Ishikawa (cell line): Measurements from ENCODE around the gene RUBCNL.

ENCODE experiments used
- CEBPB ChIP-seq: IDR thresholded peaks from 2 replicates; pipeline ENCODE4 v1.6.1; 2012
- CREB1 ChIP-seq: IDR thresholded peaks from 2 replicates; pipeline ENCODE4 v1.6.1; 2012; ENCODE audit warnings: low read depth
- EGR1 ChIP-seq: IDR thresholded peaks from 2 replicates; pipeline ENCODE4 v1.6.1; 2012
- EP300 ChIP-seq: IDR thresholded peaks from 2 replicates; pipeline ENCODE4 v1.6.1; 2012; ENCODE audit warnings: borderline replicate concordance
- FOXM1 ChIP-seq: IDR thresholded peaks from 2 replicates; pipeline ENCODE4 v1.6.1; 2012; ENCODE audit warnings: low read depth, borderline replicate concordance
- MAX ChIP-seq: IDR thresholded peaks from 2 replicates; pipeline ENCODE4 v1.6.1; 2012
- NFIC ChIP-seq: IDR thresholded peaks from 2 replicates; pipeline ENCODE4 v1.6.1; 2012
- RAD21 ChIP-seq: IDR thresholded peaks from 2 replicates; pipeline ENCODE4 v1.6.1; 2012; ENCODE audit warnings: low read depth
- TAF1 ChIP-seq: IDR thresholded peaks from 2 replicates; pipeline ENCODE4 v1.6.1; 2012; ENCODE audit warnings: low read depth, mild to moderate bottlenecking
- TCF12 ChIP-seq: IDR thresholded peaks from 2 replicates; pipeline ENCODE4 v1.6.1; 2012; ENCODE audit warnings: low read depth
- TEAD4 ChIP-seq: IDR thresholded peaks from 2 replicates; pipeline ENCODE4 v1.6.1; 2012
- USF1 ChIP-seq: IDR thresholded peaks from 2 replicates; pipeline ENCODE4 v1.6.1; 2012
- YY1 ChIP-seq: IDR thresholded peaks from 2 replicates; pipeline ENCODE4 v1.6.1; 2012; ENCODE audit warnings: low read depth
- ZBTB7A ChIP-seq: IDR thresholded peaks from 2 replicates; pipeline ENCODE4 v1.6.1; 2012; ENCODE audit warnings: low read depth
- TF ChIP-seq, protein P1 (sequence below): IDR thresholded peaks from 2 replicates; pipeline ENCODE4 v1.6.1; 2012; ENCODE audit warnings: low read depth, mild to moderate bottlenecking

Gene RUBCNL

DNA sequence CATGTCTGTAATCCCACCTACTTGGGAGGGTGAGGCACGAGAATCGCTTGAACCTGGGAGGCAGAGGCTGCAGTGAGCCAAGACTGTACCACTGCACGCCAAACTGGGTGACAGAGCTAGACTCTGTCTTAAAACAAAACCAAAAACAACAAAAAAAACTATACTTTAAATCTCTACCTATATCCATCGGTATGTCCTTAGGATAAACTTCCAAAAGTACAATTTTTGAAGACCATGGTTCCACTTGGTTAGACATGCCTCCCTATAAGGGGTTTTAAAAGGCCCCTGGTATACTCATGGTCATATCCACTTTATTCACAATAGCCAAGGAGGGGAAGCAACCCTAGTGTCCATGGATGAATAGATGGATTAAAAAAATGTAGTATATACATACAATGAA lies 39.8 kb downstream of the RUBCNL start:
- TF ChIP-seq EGR1: no peak
- TF ChIP-seq TAF1: no peak
- no peak for TF ChIP-seq RAD21

DNA sequence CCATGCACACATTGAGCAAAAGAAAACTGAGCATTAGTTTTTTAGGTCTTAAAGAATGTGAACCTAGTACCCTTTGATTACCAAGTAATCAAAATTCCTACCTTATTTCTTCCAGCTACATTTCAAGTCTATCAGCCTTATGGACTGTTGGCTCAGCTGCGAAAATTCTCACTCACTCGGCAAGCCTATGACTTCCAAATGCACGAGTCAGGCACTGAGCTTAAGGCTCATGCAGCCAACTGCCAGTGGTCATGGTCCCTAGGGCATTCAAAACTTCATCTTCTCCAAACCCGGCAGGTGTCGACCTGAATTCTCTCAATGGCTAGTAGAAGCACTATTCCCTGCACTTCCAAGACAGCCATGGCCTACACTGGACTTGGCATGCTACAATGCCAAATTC lies 41.2 kb downstream of the RUBCNL start:
- TF ChIP-seq USF1: no peak
- no peak for TF ChIP-seq RAD21
- no peak for TF ChIP-seq ZBTB7A
- no peak for TF ChIP-seq CREB1
- no peak for TF ChIP-seq CEBPB
- TF ChIP-seq EP300: no peak

DNA sequence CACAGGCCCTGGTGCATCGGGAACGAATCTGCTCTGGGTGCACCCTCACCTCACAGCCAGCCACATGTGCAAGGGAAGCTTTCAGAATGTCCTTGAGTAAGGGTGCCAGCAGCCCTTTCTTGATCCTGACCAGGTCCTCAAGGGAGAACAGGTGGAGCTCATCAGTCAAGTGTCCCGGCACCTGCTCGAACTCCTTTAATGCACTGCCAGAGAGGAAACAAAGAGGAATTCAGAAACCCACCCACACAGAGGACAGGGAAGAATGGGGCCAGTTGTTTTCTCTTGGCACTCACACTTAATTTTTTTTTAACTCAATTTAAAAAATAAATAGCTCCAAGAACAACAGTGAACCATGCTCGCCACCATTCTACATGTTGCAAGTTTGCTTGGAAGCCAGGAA lies 41.7 kb downstream of the RUBCNL start:
- TF ChIP-seq NFIC: no peak
- TF ChIP-seq ZBTB7A: no peak
- TF ChIP-seq EGR1: no peak
- no peak for TF ChIP-seq YY1
- TF ChIP-seq RAD21: no peak
- TF ChIP-seq CEBPB: no peak
- TF ChIP-seq TAF1: no peak
- no peak for TF ChIP-seq TCF12
- no peak for TF ChIP-seq TEAD4
- TF ChIP-seq, protein P1, sequence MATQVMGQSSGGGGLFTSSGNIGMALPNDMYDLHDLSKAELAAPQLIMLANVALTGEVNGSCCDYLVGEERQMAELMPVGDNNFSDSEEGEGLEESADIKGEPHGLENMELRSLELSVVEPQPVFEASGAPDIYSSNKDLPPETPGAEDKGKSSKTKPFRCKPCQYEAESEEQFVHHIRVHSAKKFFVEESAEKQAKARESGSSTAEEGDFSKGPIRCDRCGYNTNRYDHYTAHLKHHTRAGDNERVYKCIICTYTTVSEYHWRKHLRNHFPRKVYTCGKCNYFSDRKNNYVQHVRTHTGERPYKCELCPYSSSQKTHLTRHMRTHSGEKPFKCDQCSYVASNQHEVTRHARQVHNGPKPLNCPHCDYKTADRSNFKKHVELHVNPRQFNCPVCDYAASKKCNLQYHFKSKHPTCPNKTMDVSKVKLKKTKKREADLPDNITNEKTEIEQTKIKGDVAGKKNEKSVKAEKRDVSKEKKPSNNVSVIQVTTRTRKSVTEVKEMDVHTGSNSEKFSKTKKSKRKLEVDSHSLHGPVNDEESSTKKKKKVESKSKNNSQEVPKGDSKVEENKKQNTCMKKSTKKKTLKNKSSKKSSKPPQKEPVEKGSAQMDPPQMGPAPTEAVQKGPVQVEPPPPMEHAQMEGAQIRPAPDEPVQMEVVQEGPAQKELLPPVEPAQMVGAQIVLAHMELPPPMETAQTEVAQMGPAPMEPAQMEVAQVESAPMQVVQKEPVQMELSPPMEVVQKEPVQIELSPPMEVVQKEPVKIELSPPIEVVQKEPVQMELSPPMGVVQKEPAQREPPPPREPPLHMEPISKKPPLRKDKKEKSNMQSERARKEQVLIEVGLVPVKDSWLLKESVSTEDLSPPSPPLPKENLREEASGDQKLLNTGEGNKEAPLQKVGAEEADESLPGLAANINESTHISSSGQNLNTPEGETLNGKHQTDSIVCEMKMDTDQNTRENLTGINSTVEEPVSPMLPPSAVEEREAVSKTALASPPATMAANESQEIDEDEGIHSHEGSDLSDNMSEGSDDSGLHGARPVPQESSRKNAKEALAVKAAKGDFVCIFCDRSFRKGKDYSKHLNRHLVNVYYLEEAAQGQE: no peak

- no peak for TF ChIP-seq EGR1
- TF ChIP-seq EP300: no peak
- TF ChIP-seq TAF1: no peak
- no peak for TF ChIP-seq CEBPB
- TF ChIP-seq NFIC: no peak
- TF ChIP-seq ZBTB7A: no peak
- TF ChIP-seq TEAD4: no peak
Observed at GRCh38 chr13:46343279-46343994, 43.6 kb downstream of the RUBCNL start.

DNA sequence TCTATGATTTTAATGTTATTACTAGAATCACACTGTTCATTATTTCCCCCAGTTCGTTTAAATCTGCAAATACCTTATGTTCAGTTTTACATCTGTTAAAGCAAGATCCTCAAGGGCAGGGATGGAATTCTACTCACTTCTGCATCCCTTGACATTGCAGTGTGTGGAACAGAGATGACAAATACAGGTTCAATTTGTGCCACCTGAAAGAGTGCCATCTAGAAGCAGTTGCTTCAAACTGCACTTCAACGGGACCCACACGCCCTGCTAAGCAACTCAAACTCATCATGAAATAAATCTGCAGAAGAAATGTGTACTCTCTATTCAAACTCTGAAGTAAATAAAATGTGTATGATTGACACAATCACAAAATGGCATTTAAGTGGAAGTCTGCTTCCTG lies 44.5 kb downstream of the RUBCNL start:
- no peak for TF ChIP-seq TAF1
- TF ChIP-seq MAX: no peak
- no peak for TF ChIP-seq RAD21
- no peak for TF ChIP-seq EGR1
- no peak for TF ChIP-seq TEAD4
- TF ChIP-seq, protein P1: no peak
- no peak for TF ChIP-seq FOXM1
- no peak for TF ChIP-seq USF1
- TF ChIP-seq CEBPB: no peak
- no peak for TF ChIP-seq CREB1
- no peak for TF ChIP-seq TCF12
- TF ChIP-seq NFIC: no peak

GRCh38 chr13:46341112-46341711 lies 45.8 kb downstream of the RUBCNL start:
- TF ChIP-seq EGR1 (no peak), MAX (no peak), ZBTB7A (no peak), CREB1 (no peak), EP300 (no peak), TAF1 (no peak), TEAD4 (no peak), NFIC (no peak), RAD21 (no peak), FOXM1 (no peak), TCF12 (no peak), YY1 (no peak), USF1 (no peak), CEBPB (no peak)
- TF ChIP-seq, protein P1: no peak
